GM23338 (cell line): ENCODE results near the gene WDHD1. TPM values are rescaled to one million over a fixed set of nuclear protein-coding genes. Genes with fewer than 3 reads are reported as not detected.

ENCODE experiments used
- ATAC-seq: fragments of 200-7000 bp; cut with Tn5 transposase; 3 replicates; pipeline ENCODE4 v1.9.1; 2020
- DNase-seq: peaks from one replicate; pipeline ENCODE4 v3.0.0-alpha.2; 2015; ENCODE audit warnings: low spot score
- H2AFZ ChIP-seq: fragments of 200-600 bp; sonication (generic); 2 replicates; pipeline ENCODE4 v1.8.0; 2016; ENCODE audit warnings: antibody characterized with exemption, mild to moderate bottlenecking, moderate library complexity
- H3F3A ChIP-seq: fragments of 200-600 bp; sonication (generic); replicated peaks from 2 replicates; pipeline ENCODE4 v1.8.0; 2017; ENCODE audit warnings: antibody characterized with exemption, mixed run types, low read depth
- H3K27ac ChIP-seq: fragments of 200-600 bp; sonication (generic); 2 replicates; pipeline ENCODE4 v1.6.1; 2016; ENCODE audit warnings: low read depth
- H3K27me3 ChIP-seq: fragments of 200-600 bp; sonication (generic); 2 replicates; pipeline ENCODE4 v1.8.0; 2016; ENCODE audit warnings: mild to moderate bottlenecking, mixed run types, moderate library complexity; ENCODE audit not compliant: insufficient read depth
- H3K36me3 ChIP-seq: fragments of 200-600 bp; sonication (generic); 2 replicates; pipeline ENCODE4 v1.8.0; 2016; ENCODE audit warnings: mild to moderate bottlenecking; ENCODE audit not compliant: insufficient read depth
- H3K4me1 ChIP-seq: fragments of 200-600 bp; sonication (generic); 2 replicates; pipeline ENCODE4 v1.8.0; 2016; ENCODE audit warnings: mild to moderate bottlenecking, moderate library complexity; ENCODE audit not compliant: insufficient read depth
- H3K4me2 ChIP-seq: fragments of 200-600 bp; sonication (generic); 2 replicates; pipeline ENCODE4 v1.7.1; 2017; ENCODE audit warnings: mixed run types
- H3K4me3 ChIP-seq: fragments of 200-600 bp; sonication (generic); 2 replicates; pipeline ENCODE4 v1.6.1; 2016; ENCODE audit warnings: mixed run types
- H3K79me2 ChIP-seq: fragments of 200-600 bp; sonication (generic); replicated peaks from 2 replicates; pipeline ENCODE4 v1.8.0; 2017; ENCODE audit warnings: mild to moderate bottlenecking; ENCODE audit not compliant: insufficient read depth
- H3K9me2 ChIP-seq: fragments of 200-600 bp; sonication (generic); 2 replicates; pipeline ENCODE4 v1.8.0; 2017; ENCODE audit not compliant: insufficient read depth
- H4K20me1 ChIP-seq: fragments of 200-600 bp; sonication (generic); replicated peaks from 2 replicates; pipeline ENCODE4 v1.8.0; 2017; ENCODE audit warnings: mild to moderate bottlenecking; ENCODE audit not compliant: insufficient read depth
- H3K27ac Mint-ChIP-seq: 2 replicates; pipeline ENCODE4 v1.8.0; 2020; ENCODE audit warnings: inconsistent platforms, mild to moderate bottlenecking, moderate library complexity, mixed read lengths
- H3K27me3 Mint-ChIP-seq: 3 replicates; pipeline ENCODE4 v1.8.0; 2022; ENCODE audit warnings: low read depth, mild to moderate bottlenecking, moderate library complexity, mixed read lengths, inconsistent platforms; ENCODE audit not compliant: insufficient read depth, poor library complexity
- H3K36me3 Mint-ChIP-seq: 3 replicates; pipeline ENCODE4 v1.8.0; 2021; ENCODE audit warnings: low read depth, mild to moderate bottlenecking, inconsistent platforms, moderate library complexity, mixed read lengths
- H3K4me1 Mint-ChIP-seq: 3 replicates; pipeline ENCODE4 v1.8.0; 2020; ENCODE audit warnings: mild to moderate bottlenecking, inconsistent platforms, mixed read lengths
- H3K4me3 Mint-ChIP-seq: 3 replicates; pipeline ENCODE4 v1.8.0; 2021; ENCODE audit warnings: moderate library complexity, mild to moderate bottlenecking, inconsistent platforms, mixed read lengths
- H3K9me3 Mint-ChIP-seq: 3 replicates; pipeline ENCODE4 v1.8.0; 2020; ENCODE audit warnings: moderate library complexity, mild to moderate bottlenecking, inconsistent platforms, mixed read lengths
- CREB1 ChIP-seq: fragments of 250-450 bp; sonication (Bioruptor Pico); IDR thresholded peaks from 2 replicates; pipeline ENCODE4 v1.5.0; 2020; ENCODE audit warnings: low read depth, mild to moderate bottlenecking, moderate library complexity
- EZH2 ChIP-seq: fragments of 200-600 bp; sonication (generic); IDR thresholded peaks from one replicate; pipeline ENCODE4 v1.8.0; 2017; ENCODE audit warnings: antibody characterized with exemption, mild to moderate bottlenecking, low read depth; ENCODE audit not compliant: unreplicated experiment
- EZH2phosphoT487 ChIP-seq: fragments of 200-600 bp; sonication (generic); IDR thresholded peaks from one replicate; pipeline ENCODE4 v1.8.1; 2018; ENCODE audit warnings: antibody characterized with exemption; ENCODE audit not compliant: unreplicated experiment
- JUNB ChIP-seq: IDR thresholded peaks from one replicate; pipeline ENCODE4 v1.6.1; 2016; ENCODE audit warnings: antibody characterized with exemption; ENCODE audit not compliant: unreplicated experiment
- NANOG ChIP-seq: IDR thresholded peaks from 2 replicates; pipeline ENCODE4 v1.6.1; 2016; ENCODE audit warnings: antibody characterized with exemption, borderline replicate concordance
- POLR2AphosphoS5 ChIP-seq: IDR thresholded peaks from 2 replicates; pipeline ENCODE4 v1.6.1; 2016; ENCODE audit warnings: antibody characterized with exemption, low read depth
- STAT1 ChIP-seq: IDR thresholded peaks from one replicate; pipeline ENCODE4 v1.6.1; 2016; ENCODE audit warnings: antibody characterized with exemption; ENCODE audit not compliant: unreplicated experiment
- ZNF114 ChIP-seq: fragments of 250-450 bp; sonication (Bioruptor Pico); IDR thresholded peaks from 2 replicates; pipeline ENCODE4 v1.5.0; 2020; ENCODE audit warnings: mild to moderate bottlenecking, moderate library complexity
- ZNF331 ChIP-seq: fragments of 250-450 bp; sonication (Bioruptor Pico); IDR thresholded peaks from 2 replicates; pipeline ENCODE4 v1.5.0; 2020; ENCODE audit warnings: low read depth, mild to moderate bottlenecking, moderate library complexity
- polyA plus RNA-seq: library from polyadenylated mRNA; unstranded; fragments of >200 nt; fragmentation: Nextera tagmentation; extraction: Ambion mirVana; gene quantifications from 2 replicates; pipeline ENCODE4 v1.2.1, GENCODE V29; 2016
- total RNA-seq: library from RNA; depleted of rRNA; stranded (reverse); fragments of >200 nt; shearing (Covaris generic); gene quantifications from 2 replicates; pipeline ENCODE4 v1.2.3, GENCODE V29; 2014
- TF ChIP-seq, protein P1 (sequence below): fragments of 250-450 bp; sonication (Bioruptor Pico); IDR thresholded peaks from 2 replicates; pipeline ENCODE4 v1.5.0; 2020; ENCODE audit warnings: mild to moderate bottlenecking, moderate library complexity
- TF ChIP-seq, protein P2 (sequence below): IDR thresholded peaks from one replicate; pipeline ENCODE4 v1.6.1; 2018; ENCODE audit warnings: antibody characterized with exemption; ENCODE audit not compliant: unreplicated experiment
- TF ChIP-seq, protein P3 (sequence below): IDR thresholded peaks from 2 replicates; pipeline ENCODE4 v1.6.1; 2016; ENCODE audit warnings: antibody characterized with exemption
- TF ChIP-seq, protein P4 (sequence below), 2 experiments: fragments of 200-600 bp in 1 of 2; sonication (generic) in 1 of 2; conservative IDR thresholded peaks; 2 replicates each; pipeline versions ENCODE4 v1.5.1 to v1.6.1; 2016 to 2017; ENCODE audit warnings: antibody characterized with exemption in 2 of 2, low read depth in 2 of 2, mild to moderate bottlenecking in 2 of 2, moderate library complexity in 1 of 2

Gene WDHD1
- total and polyA plus RNA-seq, 2 experiments from 2014 or later: 48.8 to 65.4 TPM

DNA sequence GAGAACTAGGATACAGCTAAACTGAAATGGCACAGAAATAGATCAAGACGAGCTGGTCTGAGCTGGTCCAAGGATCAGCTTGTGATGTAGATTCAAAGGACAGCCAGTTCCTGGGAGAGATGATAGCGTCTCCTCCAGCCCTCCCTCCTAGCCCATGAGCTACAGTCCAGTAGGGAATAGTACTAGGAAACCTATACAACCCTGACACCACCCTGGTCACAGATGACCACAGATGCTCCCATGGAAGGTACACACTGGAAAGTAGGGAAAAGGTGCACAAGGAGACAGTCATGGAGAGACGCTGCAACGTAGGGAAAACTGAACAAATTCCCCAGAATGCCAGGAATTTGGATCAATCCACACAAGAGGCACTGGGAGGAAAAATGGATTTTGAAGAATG is 131.2 kb downstream of the WDHD1 start:
- Mint-ChIP-seq H3K27ac (no peak overlapping the region), H3K36me3 (no peaks in the 10 kb centered on the region), H3K4me1 (peaks cover 9% of the 10 kb centered on the region), H3K9me3 (no peaks in the 10 kb centered on the region), H3K4me3 (no peak overlapping the region), H3K27me3 (peaks cover 10% of the 10 kb centered on the region)
- no peaks in the 10 kb centered on the region for H3K9me2 ChIP-seq
- H3K4me2 ChIP-seq: no peak overlapping the region
- H2AFZ ChIP-seq: no peak overlapping the region
- H3F3A ChIP-seq: 0 out of 2 replicates have a peak, but pooled peaks cover 2% of the 10 kb centered on the region
- ATAC-seq: no peak
- peaks cover 6% of the 10 kb centered on the region for H3K27me3 ChIP-seq
- peaks cover 6% of the 10 kb centered on the region; the same call in 1 of the 2 replicates for H3K4me1 ChIP-seq
- DNase-seq: no peak
- no peaks in the 10 kb centered on the region for H3K36me3 ChIP-seq
- TF ChIP-seq NANOG: no peak
- TF ChIP-seq EZH2phosphoT487: no peak
- TF ChIP-seq ZNF331 (CRISPR knock-in tag): no peak
- TF ChIP-seq EZH2: no peak
- TF ChIP-seq, protein P1, sequence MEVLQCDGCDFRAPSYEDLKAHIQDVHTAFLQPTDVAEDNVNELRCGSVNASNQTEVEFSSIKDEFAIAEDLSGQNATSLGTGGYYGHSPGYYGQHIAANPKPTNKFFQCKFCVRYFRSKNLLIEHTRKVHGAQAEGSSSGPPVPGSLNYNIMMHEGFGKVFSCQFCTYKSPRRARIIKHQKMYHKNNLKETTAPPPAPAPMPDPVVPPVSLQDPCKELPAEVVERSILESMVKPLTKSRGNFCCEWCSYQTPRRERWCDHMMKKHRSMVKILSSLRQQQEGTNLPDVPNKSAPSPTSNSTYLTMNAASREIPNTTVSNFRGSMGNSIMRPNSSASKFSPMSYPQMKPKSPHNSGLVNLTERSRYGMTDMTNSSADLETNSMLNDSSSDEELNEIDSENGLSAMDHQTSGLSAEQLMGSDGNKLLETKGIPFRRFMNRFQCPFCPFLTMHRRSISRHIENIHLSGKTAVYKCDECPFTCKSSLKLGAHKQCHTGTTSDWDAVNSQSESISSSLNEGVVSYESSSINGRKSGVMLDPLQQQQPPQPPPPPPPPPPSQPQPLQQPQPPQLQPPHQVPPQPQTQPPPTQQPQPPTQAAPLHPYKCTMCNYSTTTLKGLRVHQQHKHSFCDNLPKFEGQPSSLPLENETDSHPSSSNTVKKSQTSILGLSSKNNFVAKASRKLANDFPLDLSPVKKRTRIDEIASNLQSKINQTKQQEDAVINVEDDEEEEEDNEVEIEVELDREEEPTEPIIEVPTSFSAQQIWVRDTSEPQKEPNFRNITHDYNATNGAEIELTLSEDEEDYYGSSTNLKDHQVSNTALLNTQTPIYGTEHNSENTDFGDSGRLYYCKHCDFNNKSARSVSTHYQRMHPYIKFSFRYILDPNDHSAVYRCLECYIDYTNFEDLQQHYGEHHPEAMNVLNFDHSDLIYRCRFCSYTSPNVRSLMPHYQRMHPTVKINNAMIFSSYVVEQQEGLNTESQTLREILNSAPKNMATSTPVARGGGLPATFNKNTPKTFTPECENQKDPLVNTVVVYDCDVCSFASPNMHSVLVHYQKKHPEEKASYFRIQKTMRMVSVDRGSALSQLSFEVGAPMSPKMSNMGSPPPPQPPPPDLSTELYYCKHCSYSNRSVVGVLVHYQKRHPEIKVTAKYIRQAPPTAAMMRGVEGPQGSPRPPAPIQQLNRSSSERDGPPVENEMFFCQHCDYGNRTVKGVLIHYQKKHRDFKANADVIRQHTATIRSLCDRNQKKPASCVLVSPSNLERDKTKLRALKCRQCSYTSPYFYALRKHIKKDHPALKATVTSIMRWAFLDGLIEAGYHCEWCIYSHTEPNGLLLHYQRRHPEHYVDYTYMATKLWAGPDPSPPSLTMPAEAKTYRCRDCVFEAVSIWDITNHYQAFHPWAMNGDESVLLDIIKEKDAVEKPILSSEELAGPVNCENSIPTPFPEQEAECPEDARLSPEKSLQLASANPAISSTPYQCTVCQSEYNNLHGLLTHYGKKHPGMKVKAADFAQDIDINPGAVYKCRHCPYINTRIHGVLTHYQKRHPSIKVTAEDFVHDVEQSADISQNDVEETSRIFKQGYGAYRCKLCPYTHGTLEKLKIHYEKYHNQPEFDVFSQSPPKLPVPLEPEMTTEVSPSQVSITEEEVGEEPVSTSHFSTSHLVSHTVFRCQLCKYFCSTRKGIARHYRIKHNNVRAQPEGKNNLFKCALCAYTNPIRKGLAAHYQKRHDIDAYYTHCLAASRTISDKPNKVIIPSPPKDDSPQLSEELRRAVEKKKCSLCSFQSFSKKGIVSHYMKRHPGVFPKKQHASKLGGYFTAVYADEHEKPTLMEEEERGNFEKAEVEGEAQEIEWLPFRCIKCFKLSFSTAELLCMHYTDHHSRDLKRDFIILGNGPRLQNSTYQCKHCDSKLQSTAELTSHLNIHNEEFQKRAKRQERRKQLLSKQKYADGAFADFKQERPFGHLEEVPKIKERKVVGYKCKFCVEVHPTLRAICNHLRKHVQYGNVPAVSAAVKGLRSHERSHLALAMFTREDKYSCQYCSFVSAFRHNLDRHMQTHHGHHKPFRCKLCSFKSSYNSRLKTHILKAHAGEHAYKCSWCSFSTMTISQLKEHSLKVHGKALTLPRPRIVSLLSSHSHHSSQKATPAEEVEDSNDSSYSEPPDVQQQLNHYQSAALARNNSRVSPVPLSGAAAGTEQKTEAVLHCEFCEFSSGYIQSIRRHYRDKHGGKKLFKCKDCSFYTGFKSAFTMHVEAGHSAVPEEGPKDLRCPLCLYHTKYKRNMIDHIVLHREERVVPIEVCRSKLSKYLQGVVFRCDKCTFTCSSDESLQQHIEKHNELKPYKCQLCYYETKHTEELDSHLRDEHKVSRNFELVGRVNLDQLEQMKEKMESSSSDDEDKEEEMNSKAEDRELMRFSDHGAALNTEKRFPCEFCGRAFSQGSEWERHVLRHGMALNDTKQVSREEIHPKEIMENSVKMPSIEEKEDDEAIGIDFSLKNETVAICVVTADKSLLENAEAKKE (CRISPR knock-in tag): no peak
- TF ChIP-seq, protein P2, sequence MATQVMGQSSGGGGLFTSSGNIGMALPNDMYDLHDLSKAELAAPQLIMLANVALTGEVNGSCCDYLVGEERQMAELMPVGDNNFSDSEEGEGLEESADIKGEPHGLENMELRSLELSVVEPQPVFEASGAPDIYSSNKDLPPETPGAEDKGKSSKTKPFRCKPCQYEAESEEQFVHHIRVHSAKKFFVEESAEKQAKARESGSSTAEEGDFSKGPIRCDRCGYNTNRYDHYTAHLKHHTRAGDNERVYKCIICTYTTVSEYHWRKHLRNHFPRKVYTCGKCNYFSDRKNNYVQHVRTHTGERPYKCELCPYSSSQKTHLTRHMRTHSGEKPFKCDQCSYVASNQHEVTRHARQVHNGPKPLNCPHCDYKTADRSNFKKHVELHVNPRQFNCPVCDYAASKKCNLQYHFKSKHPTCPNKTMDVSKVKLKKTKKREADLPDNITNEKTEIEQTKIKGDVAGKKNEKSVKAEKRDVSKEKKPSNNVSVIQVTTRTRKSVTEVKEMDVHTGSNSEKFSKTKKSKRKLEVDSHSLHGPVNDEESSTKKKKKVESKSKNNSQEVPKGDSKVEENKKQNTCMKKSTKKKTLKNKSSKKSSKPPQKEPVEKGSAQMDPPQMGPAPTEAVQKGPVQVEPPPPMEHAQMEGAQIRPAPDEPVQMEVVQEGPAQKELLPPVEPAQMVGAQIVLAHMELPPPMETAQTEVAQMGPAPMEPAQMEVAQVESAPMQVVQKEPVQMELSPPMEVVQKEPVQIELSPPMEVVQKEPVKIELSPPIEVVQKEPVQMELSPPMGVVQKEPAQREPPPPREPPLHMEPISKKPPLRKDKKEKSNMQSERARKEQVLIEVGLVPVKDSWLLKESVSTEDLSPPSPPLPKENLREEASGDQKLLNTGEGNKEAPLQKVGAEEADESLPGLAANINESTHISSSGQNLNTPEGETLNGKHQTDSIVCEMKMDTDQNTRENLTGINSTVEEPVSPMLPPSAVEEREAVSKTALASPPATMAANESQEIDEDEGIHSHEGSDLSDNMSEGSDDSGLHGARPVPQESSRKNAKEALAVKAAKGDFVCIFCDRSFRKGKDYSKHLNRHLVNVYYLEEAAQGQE: no peak
- TF ChIP-seq CREB1 (CRISPR knock-in tag): no peak
- TF ChIP-seq, protein P3, sequence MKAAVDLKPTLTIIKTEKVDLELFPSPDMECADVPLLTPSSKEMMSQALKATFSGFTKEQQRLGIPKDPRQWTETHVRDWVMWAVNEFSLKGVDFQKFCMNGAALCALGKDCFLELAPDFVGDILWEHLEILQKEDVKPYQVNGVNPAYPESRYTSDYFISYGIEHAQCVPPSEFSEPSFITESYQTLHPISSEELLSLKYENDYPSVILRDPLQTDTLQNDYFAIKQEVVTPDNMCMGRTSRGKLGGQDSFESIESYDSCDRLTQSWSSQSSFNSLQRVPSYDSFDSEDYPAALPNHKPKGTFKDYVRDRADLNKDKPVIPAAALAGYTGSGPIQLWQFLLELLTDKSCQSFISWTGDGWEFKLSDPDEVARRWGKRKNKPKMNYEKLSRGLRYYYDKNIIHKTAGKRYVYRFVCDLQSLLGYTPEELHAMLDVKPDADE: no peak
- TF ChIP-seq STAT1: no peak
- TF ChIP-seq JUNB: no peak
- TF ChIP-seq, protein P4, sequence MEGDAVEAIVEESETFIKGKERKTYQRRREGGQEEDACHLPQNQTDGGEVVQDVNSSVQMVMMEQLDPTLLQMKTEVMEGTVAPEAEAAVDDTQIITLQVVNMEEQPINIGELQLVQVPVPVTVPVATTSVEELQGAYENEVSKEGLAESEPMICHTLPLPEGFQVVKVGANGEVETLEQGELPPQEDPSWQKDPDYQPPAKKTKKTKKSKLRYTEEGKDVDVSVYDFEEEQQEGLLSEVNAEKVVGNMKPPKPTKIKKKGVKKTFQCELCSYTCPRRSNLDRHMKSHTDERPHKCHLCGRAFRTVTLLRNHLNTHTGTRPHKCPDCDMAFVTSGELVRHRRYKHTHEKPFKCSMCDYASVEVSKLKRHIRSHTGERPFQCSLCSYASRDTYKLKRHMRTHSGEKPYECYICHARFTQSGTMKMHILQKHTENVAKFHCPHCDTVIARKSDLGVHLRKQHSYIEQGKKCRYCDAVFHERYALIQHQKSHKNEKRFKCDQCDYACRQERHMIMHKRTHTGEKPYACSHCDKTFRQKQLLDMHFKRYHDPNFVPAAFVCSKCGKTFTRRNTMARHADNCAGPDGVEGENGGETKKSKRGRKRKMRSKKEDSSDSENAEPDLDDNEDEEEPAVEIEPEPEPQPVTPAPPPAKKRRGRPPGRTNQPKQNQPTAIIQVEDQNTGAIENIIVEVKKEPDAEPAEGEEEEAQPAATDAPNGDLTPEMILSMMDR (conservative IDR thresholded peaks at IDR 0.05; ENCODE audit: low read depth in 2 of 2): no peak
- no peak for TF ChIP-seq POLR2AphosphoS5
- TF ChIP-seq ZNF114 (CRISPR knock-in tag): no peak
- H3K79me2 ChIP-seq: no peaks in the 10 kb centered on the region; the same call in 1 of the 2 replicates
- H4K20me1 ChIP-seq: no peaks in the 10 kb centered on the region; the same call in 1 of the 2 replicates
- no peak overlapping the region for H3K27ac ChIP-seq
- H3K4me3 ChIP-seq: no peak overlapping the region
